Measurements from ENCODE around the gene EXOC7. TPM values are rescaled to one million over a fixed set of nuclear protein-coding genes. Genes with fewer than 3 reads are reported as not detected.
A peak's percentile ranks its signal among the peaks of the same experiment; 100 is the strongest.

The EXOC7 gene
- polyA plus RNA-seq, 3 donors from 2014 or later, result 37.2 to 78.9 (median 56.9) TPM

DNA sequence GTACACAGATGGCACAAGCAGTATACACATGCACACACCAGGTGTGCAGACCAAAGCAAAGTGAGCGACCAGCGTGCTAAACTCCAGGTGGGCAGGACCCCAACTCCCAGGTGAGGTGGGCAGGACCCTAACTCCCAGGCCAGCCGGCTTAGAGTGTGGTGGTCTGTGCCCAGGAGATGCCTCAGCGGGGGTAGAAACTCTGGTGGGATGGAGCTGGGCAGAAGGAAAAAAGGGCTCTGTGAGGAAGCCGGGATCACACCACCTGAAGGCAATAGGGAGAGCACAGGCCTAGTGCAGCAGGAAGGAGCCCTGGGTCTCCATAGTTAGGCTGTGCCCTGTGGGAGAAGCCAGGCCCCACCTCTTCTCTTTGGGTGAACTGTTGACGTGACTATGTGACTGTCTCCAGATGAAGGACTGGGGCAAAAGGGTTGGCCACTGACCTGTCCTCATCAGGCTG lies 39.0 kb upstream of the EXOC7 start:
- DNase-seq, result no peak
- H3K27me3 Mint-ChIP-seq (ENCODE audit: low read depth in 3 of 3), result peaks cover 7 to 12% (median 12%) of the 10 kb centered on the region in 3 donors
- no peaks in the 10 kb centered on the region for H3K36me3 Mint-ChIP-seq
- H3K27ac Mint-ChIP-seq, result peak overlapping the region; percentile 79 to 98 (median 89)
- H3K4me1 Mint-ChIP-seq, result peaks cover 65 to 69% of the 10 kb centered on the region in 2 donors
- no peaks in the 10 kb centered on the region for H3K9me3 Mint-ChIP-seq
- H3K4me3 Mint-ChIP-seq, result peak overlapping the region; percentile 68 to 89 (median 87)

DNA sequence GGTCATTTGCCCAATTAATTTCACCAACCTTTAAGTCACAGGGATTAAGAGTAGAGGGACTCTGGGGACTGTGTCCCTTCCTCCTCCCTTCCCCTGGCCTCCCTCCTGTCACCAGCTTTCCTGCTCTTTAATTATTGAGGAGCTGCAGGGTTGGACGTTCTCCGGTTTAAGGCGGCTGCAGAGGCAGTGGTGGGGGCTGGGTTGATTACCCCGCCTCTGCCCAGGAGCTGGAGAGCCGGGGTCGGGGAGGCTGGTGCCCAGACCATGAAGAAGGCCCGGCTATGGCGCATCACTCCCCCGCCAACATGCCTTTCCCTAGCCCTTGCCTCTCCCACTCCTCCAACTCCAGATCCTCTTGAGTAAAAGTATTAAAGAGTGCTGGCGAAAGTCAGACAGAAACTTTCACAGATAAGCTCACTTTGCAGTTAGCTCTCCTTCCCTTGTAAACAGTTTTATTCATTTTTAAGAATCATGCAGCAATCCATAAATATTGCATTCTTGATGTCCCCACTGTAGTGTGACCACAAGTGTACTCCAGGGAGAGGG lies 38.5 kb upstream of the EXOC7 start:
- H3K4me3 Mint-ChIP-seq, result peak overlapping the region; percentile 84 to 89 (median 87)
- DNase-seq, result no peak
- peaks cover 60 to 64% of the 10 kb centered on the region in 2 donors for H3K4me1 Mint-ChIP-seq
- no peaks in the 10 kb centered on the region for H3K36me3 Mint-ChIP-seq
- H3K27me3 Mint-ChIP-seq (ENCODE audit: low read depth in 3 of 3), result peaks cover 7 to 12% (median 12%) of the 10 kb centered on the region in 3 donors
- H3K27ac Mint-ChIP-seq, result peak overlapping the region; percentile 79 to 98 (median 89)
- H3K9me3 Mint-ChIP-seq, result no peaks in the 10 kb centered on the region

DNA sequence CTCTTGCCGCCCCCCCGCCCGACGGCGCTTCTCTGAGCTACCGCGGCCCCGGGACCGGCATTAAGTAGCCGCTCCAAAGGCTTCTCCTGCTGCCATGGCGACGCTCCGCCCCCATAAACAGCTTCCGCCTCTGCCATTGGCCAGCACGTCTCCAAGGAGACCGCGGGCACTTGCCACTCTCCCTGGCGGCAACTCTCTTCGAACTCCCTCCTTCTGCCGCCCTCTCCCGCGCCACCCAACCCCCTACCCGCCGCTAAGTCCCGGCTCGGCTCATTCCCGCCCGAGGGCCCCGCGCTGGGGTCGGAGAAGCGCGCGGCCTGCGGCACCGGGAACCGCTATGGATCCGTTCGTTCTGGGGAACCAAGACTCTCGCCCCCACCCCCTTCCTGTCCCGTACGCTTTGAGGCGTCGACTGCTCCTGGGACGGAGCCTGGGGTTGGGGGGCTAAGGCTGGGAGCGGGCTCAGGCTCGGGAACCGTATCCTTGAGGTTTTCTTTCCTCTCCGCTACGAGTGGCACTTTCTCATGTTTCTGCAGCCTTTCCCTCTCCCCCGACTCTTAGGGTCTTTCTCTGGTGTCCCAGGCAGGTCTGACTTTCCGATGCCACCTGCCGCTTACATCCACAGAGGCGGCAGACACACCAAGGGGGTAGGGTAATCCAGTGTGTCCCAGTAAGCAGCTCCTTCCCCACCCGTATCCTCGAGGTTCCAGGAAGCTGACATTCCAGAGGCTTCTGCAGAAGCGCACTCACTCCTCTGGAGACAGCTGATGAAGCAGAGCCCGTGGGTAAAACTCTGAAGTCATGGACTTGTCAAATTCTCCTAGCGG lies 37.8 kb upstream of the EXOC7 start, which contains the start of gene FOXJ1:
TSS of gene FOXJ1 (minus strand) at position 34 of the 827 bp plus-strand sequence. CDS start 850 bp downstream, outside the sequence.
- H3K4me1 Mint-ChIP-seq, result peaks cover 53 to 57% of the 10 kb centered on the region in 2 donors
- DNase-seq, result peak; percentile 92 to 93 (median 93)
- no peaks in the 10 kb centered on the region for H3K9me3 Mint-ChIP-seq
- H3K4me3 Mint-ChIP-seq, result peak within 1 kb of the TSS; percentile 84 to 89 (median 87)
- peaks cover 7 to 12% (median 12%) of the 10 kb centered on the region in 3 donors for H3K27me3 Mint-ChIP-seq (ENCODE audit: low read depth in 3 of 3)
- H3K36me3 Mint-ChIP-seq, result no peaks in the 10 kb centered on the region
- peak within 1 kb of the TSS in 4 of 6 donors; percentile 58 to 89 (median 70) for H3K27ac Mint-ChIP-seq

DNA sequence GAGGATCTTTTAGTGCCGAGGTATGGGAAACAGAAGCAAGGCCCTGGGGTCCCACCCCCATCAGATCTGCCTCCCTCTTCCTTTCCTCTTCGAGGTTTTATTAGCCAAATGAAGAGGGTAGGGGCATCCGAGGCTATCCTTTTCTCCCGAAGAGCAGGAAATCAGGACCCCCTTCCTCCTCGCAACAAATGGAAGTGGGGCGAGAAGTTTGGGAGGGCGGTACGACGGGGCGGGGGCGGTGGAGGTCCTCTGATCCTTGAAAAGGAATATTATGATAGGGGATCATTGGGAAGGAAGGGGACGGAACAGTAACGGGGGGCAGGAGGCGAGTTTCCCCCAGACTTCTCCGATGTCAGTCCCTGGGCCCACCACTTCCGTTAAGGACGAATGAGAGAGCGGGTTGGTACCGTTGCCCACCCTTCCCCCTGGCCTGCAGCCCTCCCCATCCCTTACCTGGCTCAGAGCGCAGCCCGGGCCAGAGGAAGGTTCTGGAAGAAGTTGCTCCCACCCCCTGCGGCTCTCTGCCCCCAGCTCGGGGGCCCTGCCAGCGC lies 37.1 kb upstream of the EXOC7 start:
- H3K4me3 Mint-ChIP-seq, result peak overlapping the region; percentile 64 to 89 (median 87)
- peaks cover 4 to 12% (median 12%) of the 10 kb centered on the region in 3 donors for H3K27me3 Mint-ChIP-seq (ENCODE audit: low read depth in 3 of 3)
- no peaks in the 10 kb centered on the region for H3K9me3 Mint-ChIP-seq
- DNase-seq, result no peak
- no peaks in the 10 kb centered on the region for H3K36me3 Mint-ChIP-seq
- peaks cover 46 to 50% of the 10 kb centered on the region in 2 donors for H3K4me1 Mint-ChIP-seq
- peak overlapping the region in 2 of 6 donors; percentile 55 to 89 for H3K27ac Mint-ChIP-seq

DNA sequence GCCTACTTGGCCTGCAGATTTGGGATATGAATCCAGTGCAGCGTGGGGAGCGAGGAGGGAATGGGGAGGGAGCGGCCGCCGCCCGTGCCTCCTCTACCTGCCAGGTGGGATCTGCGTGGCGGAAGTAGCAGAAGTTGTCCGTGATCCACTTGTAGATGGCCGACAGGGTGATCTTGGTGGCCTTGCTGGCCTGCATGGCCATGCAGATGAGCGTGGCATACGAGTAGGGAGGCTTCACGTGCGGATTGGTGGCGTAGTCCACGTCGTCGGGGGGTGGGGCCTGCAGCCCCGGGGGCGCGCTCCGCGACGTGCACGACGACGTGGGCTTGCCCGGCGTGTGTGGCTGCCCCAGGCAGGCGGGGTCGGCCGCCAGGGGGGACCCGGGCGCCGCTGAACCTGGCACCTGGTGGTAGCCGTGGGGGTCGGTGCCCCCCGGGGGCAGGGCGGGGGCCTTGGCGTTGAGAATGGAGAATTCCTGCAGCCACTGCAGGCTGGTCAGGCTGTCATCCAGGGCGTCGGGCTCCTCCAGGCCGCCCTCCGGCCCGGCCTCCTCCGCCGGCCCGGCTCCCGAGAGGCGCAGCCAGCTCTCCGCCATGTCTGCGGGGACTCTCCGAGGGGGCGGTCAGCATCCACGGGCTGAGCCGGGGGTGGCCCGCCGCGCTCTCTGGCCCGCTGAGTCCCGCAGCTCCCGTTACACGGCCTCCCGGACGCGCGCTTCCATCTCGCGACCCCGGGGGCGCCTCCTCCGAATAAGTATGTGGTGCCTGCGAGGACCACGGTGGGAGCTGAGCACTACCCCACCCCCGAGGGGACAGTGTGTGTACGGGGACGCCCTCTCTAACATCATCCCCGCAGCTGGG lies 36.4 kb upstream of the EXOC7 start:
- H3K27ac Mint-ChIP-seq, result peak overlapping the region in 2 of 6 donors; percentile 55 to 62
- peak; percentile 40 to 53 (median 43) for DNase-seq
- no peaks in the 10 kb centered on the region for H3K36me3 Mint-ChIP-seq
- H3K27me3 Mint-ChIP-seq (ENCODE audit: low read depth in 3 of 3), result peaks cover 4 to 12% (median 12%) of the 10 kb centered on the region in 3 donors
- no peaks in the 10 kb centered on the region for H3K9me3 Mint-ChIP-seq
- peaks cover 39 to 46% of the 10 kb centered on the region in 2 donors for H3K4me1 Mint-ChIP-seq
- H3K4me3 Mint-ChIP-seq, result peak overlapping the region; percentile 58 to 89 (median 71)

DNA sequence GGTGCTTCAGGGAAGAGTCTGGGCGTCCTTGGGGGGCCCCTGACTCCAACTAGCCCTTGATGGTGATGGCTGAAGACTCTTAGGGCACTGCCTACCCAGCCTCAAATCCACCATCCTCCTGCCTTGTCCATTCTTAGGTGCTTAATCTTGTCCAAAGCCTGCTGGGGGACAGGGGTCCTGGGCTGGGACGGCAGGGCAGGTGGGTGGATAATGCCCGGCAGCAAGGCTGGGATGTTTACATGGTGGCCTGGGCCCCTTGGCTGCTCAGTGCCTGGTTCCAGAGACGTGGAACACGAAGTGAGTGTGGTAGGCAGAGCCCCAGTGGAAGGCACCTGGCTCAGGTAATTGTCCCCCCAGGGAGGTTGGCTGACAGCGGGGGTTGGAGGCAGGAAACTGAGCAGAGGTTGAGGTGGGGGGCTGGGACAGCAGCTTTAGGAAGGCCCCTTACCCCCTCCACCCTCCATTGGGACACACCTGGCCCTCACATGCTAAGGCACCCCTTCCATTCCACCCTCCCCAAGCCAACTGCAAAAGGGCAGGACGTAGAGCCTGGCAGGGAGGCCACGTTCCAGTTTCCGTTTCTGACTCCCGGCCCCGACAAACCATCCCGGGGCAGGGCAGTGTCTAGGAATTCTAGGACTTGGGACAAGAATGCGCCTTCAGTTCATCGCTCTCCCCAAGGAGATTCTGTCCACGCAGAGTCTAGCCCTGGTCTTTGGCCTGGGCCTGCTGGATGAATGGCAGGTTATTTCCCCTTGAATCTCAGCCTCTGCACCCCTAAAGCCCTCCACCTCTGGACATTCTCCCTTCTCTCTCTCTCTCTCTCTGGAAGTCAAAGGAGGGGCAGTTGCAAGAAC lies 35.5 kb upstream of the EXOC7 start:
- Mint-ChIP-seq H3K36me3 (no peaks in the 10 kb centered on the region), H3K27me3 (ENCODE audit: low read depth in 3 of 3) (peaks cover 4 to 12% (median 12%) of the 10 kb centered on the region in 3 donors), H3K4me3 (peak overlapping the region in 3 of 5 donors; percentile 4 to 66 (median 49)), H3K4me1 (peaks cover 33 to 38% of the 10 kb centered on the region in 2 donors), H3K27ac (no peak overlapping the region), H3K9me3 (no peaks in the 10 kb centered on the region)
- no peak for DNase-seq

DNA sequence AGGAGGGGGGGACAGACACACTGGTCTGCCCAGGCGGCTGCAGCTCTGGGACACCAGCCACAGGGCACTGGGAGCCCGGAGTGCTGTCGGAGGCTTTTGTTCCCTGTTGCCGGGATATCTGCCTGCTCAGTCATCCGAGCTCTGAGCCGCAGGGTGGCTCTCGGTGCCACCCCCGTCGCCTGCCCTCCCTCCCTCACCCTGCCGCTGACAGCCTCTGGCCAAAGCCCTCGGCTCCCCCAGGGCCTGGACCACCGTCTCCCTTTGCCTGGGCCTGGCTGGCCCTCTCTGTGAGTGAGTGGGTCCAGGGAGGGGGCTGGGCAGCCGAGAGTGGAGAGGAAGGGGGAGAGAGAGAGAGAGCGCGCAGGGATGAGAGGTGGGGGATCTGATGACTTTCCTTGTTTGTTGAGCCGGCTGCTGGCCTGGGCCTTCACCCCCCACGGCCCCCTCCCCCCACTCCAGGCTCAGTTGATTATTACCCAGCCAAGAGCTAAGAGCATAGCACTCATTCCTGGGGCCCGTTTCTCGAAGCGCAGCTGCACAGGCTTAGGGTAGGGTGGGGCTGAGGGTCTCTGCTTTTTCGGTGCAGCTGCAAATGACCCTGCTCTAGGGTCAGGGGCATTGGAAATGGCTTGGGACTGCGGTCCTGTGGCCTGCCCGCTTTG lies 34.8 kb upstream of the EXOC7 start:
- no peak overlapping the region for H3K27ac Mint-ChIP-seq
- H3K4me3 Mint-ChIP-seq, result no peak overlapping the region
- H3K36me3 Mint-ChIP-seq, result no peaks in the 10 kb centered on the region
- peaks cover 25 to 32% of the 10 kb centered on the region in 2 donors for H3K4me1 Mint-ChIP-seq
- H3K9me3 Mint-ChIP-seq, result no peaks in the 10 kb centered on the region
- H3K27me3 Mint-ChIP-seq (ENCODE audit: low read depth in 3 of 3), result peaks cover 4 to 12% (median 12%) of the 10 kb centered on the region in 3 donors
- no peak for DNase-seq

DNA sequence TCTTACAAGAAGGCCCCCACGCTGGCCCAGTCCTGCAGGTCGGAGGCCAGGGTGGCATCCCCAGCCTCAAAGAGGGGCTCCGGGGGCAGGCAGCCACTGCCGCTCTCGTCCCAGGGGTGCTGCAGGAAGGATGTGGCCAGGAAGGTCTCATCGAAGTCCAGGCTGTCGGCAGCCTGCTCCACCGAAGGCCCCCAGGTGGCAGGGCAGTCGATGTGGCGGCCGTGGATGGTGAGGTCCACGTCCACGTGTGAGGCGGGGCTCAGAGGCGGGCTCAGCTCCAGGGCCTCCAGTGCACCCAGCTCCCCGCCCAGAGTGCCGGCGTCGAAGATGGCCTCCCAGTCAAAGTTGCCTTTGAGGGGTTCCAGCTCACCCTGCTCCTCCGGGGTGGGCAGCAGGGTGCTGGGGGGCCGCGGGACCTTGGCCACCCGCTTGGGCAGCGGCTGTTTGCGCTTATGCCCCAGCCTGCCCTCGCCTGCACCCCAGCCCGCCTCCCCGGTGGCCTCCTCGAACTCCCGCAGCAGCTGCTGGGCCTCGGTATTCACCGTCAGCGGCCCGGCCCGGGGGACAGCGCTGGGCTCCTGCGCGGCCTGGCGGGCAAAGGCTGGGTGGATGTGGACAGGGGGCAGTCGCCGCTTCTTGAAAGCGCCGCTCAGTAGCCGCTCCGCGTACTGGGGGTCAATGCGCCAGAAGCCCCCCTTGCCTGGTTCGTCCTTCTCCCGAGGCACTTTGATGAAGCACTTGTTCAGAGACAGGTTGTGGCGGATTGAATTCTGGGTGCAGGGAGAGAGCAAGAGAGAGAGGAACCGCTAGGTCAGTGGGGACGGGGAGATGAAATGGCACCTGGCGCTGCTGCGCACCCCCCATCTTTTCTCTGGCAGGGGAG lies 34.0 kb upstream of the EXOC7 start:
- H3K27ac Mint-ChIP-seq, result no peak overlapping the region
- DNase-seq, result no peak
- no peaks in the 10 kb centered on the region for H3K9me3 Mint-ChIP-seq
- no peak overlapping the region for H3K4me3 Mint-ChIP-seq
- no peaks in the 10 kb centered on the region for H3K36me3 Mint-ChIP-seq
- peaks cover 4 to 12% (median 12%) of the 10 kb centered on the region in 3 donors for H3K27me3 Mint-ChIP-seq (ENCODE audit: low read depth in 3 of 3)
- H3K4me1 Mint-ChIP-seq, result peaks cover 17 to 24% of the 10 kb centered on the region in 2 donors

DNA sequence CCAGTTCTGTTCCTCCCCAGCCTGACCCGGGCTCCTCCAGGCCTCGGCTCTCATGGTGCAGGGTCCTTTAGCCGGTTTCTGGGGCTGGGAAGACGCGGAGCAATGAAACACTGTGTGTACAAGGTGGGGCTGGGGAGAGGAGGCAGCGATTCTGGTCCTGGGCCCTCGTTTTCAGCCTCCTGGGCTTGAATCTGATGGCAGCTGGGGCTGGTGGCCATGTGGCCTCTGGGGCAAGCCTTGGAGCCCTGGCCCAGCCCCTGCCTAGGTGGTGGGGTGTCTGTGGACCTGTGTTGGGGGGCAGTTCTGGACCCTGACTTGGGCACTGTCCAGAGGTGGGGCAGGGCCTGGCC lies 33.4 kb upstream of the EXOC7 start:
- Mint-ChIP-seq H3K36me3 (no peaks in the 10 kb centered on the region), H3K4me1 (peaks cover 11 to 18% of the 10 kb centered on the region in 2 donors), H3K27me3 (ENCODE audit: low read depth in 3 of 3) (peaks cover 4 to 12% (median 12%) of the 10 kb centered on the region in 3 donors), H3K9me3 (no peaks in the 10 kb centered on the region), H3K27ac (no peak overlapping the region), H3K4me3 (no peak overlapping the region)
- DNase-seq, result no peak

DNA sequence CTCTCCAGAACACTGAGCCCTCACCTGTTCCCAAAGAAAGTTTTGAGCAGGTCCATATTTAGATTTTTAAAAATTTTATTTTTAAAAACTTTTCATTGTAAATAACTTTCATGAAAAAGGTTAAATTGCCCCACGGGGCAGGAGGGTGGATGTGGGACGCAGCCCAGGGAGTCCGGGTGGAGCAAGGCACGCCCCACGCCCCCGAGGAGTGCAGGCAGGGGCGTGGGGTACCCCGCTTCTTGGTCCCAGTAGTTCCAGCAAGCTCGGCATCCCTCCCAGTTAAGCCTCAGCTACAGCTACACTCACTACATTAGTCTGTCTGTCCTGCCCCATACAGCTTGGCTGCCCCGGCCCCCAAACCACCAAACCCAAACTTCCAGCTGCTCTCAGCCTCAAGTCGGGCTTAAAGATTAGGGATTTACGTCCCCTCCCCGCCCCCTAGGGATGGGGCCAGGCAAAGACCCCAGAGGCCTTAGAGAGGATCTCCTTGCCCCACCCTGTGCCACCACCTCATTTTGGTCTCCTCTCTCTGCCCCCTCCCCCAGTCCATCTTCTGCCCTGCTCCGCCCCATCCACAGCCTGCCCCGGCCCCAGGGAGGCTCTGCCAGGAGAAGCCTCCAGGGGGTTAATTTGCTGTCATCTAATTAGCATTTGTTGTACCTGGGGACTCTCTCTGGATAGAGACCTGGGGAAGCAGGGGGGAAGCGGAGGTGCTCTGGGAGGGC lies 32.9 kb upstream of the EXOC7 start:
- H3K4me1 Mint-ChIP-seq, result peaks cover 6 to 13% of the 10 kb centered on the region in 2 donors
- peaks cover 4 to 11% (median 9%) of the 10 kb centered on the region in 3 donors for H3K27me3 Mint-ChIP-seq (ENCODE audit: low read depth in 3 of 3)
- no peaks in the 10 kb centered on the region for H3K9me3 Mint-ChIP-seq
- no peak overlapping the region for H3K27ac Mint-ChIP-seq
- no peaks in the 10 kb centered on the region for H3K36me3 Mint-ChIP-seq
- H3K4me3 Mint-ChIP-seq, result no peak overlapping the region
- DNase-seq, result no peak

DNA sequence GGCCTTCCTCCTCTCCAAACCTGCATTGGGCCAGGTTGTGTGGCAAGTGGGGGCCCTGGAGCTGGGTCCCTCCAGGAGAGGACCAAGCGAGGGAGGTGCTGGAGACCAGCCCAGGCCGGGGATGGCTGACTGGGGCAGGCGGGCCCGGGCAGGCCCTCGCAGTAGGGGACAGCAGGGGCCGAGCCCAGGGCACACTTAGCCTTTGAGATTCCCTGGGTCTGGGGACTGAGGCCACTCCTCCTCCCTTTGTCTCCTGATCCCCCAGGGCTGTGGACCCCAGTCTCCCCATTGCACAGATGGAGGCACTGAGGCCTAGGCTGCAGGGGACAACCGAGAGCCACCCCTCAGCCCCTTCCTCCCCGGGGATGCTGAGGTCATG lies 32.2 kb upstream of the EXOC7 start:
- H3K4me1 Mint-ChIP-seq, result peaks cover 0 to 10% of the 10 kb centered on the region in 2 donors
- DNase-seq, result no peak

More for the DNA sequence above, 32.2 kb upstream of the EXOC7 start:
- H3K27ac Mint-ChIP-seq, result no peak overlapping the region
- peaks cover 2 to 6% (median 6%) of the 10 kb centered on the region in 3 donors for H3K27me3 Mint-ChIP-seq (ENCODE audit: low read depth in 3 of 3)
- no peaks in the 10 kb centered on the region for H3K9me3 Mint-ChIP-seq
- H3K4me3 Mint-ChIP-seq, result no peak overlapping the region
- no peaks in the 10 kb centered on the region for H3K36me3 Mint-ChIP-seq

All from immature natural killer cell (primary cell).